Measurements from ENCODE around the gene STAB1. TPM values are rescaled to one million over a fixed set of nuclear protein-coding genes. Genes with fewer than 3 reads are reported as not detected.

STAB1 gene
- total RNA-seq, 1 donor from 2014 or later: 152 TPM

DNA sequence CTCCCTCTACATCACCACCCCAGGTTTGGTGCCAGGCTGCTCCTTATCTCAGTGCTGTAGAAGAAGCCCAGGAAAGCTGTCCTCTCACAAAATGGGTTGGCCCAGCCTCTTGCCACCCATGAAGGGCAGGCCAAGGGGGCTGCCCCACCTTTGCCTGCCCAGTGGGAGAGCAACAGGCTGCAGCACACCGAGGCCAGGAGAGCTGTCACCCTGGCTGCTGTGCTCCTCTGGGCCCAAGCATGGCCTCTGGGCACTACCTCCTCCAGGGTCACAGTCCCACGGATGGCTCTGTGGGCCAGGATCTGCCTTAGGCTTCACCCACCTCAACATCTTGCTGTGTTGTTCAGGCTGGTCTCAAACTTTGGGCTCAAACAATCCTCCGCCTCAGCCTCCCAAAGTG lies 6.4 kb upstream of the STAB1 start:
- ATAC-seq (no peak), DNase-seq (no peak)
- H3K4me1 ChIP-seq: peaks cover 38% of the 10 kb centered on the region
- H3K9me3 ChIP-seq: no peaks in the 10 kb centered on the region
- H3K36me3 ChIP-seq: peaks cover 75% of the 10 kb centered on the region
- no peak overlapping the region for H3K27ac ChIP-seq
- no peak overlapping the region for H3K4me3 ChIP-seq
- TF ChIP-seq, protein P1, sequence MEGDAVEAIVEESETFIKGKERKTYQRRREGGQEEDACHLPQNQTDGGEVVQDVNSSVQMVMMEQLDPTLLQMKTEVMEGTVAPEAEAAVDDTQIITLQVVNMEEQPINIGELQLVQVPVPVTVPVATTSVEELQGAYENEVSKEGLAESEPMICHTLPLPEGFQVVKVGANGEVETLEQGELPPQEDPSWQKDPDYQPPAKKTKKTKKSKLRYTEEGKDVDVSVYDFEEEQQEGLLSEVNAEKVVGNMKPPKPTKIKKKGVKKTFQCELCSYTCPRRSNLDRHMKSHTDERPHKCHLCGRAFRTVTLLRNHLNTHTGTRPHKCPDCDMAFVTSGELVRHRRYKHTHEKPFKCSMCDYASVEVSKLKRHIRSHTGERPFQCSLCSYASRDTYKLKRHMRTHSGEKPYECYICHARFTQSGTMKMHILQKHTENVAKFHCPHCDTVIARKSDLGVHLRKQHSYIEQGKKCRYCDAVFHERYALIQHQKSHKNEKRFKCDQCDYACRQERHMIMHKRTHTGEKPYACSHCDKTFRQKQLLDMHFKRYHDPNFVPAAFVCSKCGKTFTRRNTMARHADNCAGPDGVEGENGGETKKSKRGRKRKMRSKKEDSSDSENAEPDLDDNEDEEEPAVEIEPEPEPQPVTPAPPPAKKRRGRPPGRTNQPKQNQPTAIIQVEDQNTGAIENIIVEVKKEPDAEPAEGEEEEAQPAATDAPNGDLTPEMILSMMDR (IDR thresholded peaks at IDR 0.05): no peak
- no peaks in the 10 kb centered on the region for H3K27me3 ChIP-seq
- intact Hi-C loops (cut with DNase I): no loop called here

DNA sequence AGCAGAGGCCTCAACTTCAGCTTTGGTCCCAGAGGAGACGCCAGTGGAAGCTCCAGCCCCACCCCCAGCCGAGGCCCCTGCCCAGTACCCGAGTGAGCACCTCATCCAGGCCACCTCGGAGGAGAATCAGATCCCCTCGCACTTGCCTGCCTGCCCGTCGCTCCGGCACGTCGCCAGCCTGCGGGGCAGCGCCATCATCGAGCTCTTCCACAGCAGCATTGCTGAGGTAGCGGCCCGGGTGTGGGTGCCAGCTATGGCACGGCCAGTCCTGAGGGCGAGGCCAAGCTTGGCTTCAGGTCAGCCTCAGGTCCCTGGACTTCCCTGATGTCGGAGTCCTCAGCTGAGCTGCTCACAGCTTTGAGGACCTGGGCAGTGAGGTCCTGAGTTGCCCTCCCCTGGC lies 5.7 kb upstream of the STAB1 start:
- peaks cover 43% of the 10 kb centered on the region for H3K4me1 ChIP-seq
- ATAC-seq (no peak), DNase-seq (no peak)
- H3K27ac ChIP-seq: peak overlapping the region; percentile 76
- H3K27me3 ChIP-seq: no peaks in the 10 kb centered on the region
- TF ChIP-seq, protein P1 (IDR thresholded peaks at IDR 0.05): no peak
- H3K4me3 ChIP-seq: no peak overlapping the region
- peaks cover 75% of the 10 kb centered on the region for H3K36me3 ChIP-seq
- intact Hi-C loops (cut with DNase I): no loop called here
- no peaks in the 10 kb centered on the region for H3K9me3 ChIP-seq

DNA sequence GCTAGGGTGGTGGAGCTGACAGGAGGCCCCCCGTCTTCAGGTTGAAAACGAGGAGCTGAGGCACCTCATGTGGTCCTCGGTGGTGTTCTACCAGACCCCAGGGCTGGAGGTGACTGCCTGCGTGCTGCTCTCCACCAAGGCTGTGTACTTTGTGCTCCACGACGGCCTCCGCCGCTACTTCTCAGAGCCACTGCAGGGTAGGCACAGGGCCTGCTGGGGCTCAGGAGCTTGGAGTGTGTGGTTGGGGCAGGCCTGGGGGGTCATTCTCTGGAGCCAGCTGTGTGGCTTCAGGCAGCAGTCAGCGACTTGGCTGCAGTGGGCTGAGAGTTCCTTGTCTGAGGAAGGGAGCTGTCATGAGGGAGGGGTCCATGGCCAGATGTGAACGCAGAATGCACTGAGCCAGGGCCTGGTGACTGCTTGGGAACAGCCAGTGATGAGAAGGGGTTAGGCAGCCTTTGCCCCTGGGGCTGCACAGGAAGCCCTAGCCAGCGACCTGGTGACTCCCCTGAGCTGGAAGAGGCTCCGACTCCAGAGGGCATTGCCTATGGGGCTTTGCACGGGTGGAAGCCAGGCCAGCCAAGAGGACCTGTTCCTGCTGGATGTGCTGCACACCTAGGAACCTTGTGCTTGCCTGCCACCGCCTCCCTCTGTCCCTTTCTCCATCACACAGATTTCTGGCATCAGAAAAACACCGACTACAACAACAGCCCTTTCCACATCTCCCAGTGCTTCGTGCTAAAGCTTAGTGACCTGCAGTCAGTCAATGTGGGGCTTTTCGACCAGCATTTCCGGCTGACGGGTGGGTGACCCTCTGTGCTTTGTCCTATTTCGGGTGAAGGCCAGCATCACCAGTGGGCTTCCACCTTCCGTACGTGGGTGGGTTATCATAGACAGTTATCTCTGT lies 4.9 kb upstream of the STAB1 start:
- ATAC-seq (no peak), DNase-seq (no peak)
- H3K4me1 ChIP-seq: peaks cover 39% of the 10 kb centered on the region
- no peaks in the 10 kb centered on the region for H3K9me3 ChIP-seq
- no peak overlapping the region for H3K4me3 ChIP-seq
- intact Hi-C loops (cut with DNase I): no loop called here
- TF ChIP-seq, protein P1 (IDR thresholded peaks at IDR 0.05): no peak
- H3K36me3 ChIP-seq: peaks cover 75% of the 10 kb centered on the region
- H3K27me3 ChIP-seq: no peaks in the 10 kb centered on the region
- H3K27ac ChIP-seq: peak overlapping the region; percentile 76

DNA sequence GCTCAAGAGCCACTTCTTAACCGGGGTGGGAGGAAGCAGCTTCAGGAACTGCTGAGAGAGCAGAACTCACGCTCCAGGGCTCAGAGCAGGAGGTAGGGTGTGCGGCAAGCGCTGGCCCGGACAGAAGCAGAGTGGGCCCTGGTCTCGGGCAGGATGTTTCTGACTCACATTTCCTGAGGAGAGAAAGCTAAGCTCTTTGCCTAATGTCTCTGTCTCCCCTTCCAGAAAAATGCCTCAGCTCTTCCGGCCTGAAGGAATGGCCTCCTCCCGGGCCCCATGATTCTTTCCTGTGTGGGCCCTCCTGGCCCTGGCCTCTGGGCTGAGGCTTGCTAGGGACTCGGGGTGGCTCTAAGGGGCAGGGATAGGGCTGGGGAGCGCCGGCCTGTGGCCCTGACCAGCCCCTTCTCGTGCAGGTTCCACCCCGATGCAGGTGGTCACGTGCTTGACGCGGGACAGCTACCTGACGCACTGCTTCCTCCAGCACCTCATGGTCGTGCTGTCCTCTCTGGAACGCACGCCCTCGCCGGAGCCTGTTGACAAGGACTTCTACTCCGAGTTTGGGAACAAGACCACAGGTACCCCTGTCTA lies 4.1 kb upstream of the STAB1 start:
- H3K36me3 ChIP-seq: peaks cover 71% of the 10 kb centered on the region

DNA sequence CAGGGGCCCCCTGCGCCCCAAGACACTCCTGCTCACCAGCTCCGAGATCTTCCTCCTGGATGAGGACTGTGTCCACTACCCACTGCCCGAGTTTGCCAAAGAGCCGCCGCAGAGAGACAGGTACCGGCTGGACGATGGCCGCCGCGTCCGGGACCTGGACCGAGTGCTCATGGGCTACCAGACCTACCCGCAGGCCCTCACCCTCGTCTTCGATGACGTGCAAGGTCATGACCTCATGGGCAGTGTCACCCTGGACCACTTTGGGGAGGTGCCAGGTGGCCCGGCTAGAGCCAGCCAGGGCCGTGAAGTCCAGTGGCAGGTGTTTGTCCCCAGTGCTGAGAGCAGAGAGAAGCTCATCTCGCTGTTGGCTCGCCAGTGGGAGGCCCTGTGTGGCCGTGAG lies 3.1 kb upstream of the STAB1 start:
- no peak overlapping the region for H3K4me3 ChIP-seq
- ATAC-seq: no peak
- DNase-seq: no peak
- peaks cover 39% of the 10 kb centered on the region for H3K4me1 ChIP-seq
- H3K27ac ChIP-seq: no peak overlapping the region
- TF ChIP-seq, protein P1 (IDR thresholded peaks at IDR 0.05): no peak
- H3K27me3 ChIP-seq: no peaks in the 10 kb centered on the region
- H3K9me3 ChIP-seq: no peaks in the 10 kb centered on the region
- H3K36me3 ChIP-seq: peaks cover 60% of the 10 kb centered on the region
- intact Hi-C loops (cut with DNase I): no loop called here

More for the DNA sequence above, 4.1 kb upstream of the STAB1 start:
- Histone ChIP-seq H3K27me3 (no peaks in the 10 kb centered on the region), H3K4me1 (peaks cover 39% of the 10 kb centered on the region), H3K27ac (peak overlapping the region; percentile 76), H3K4me3 (no peak overlapping the region), H3K9me3 (no peaks in the 10 kb centered on the region)
- DNase-seq (no peak), ATAC-seq (peak; percentile 37)
- intact Hi-C loops (cut with DNase I): no loop called here
- TF ChIP-seq, protein P1 (IDR thresholded peaks at IDR 0.05): no peak
